Measurements from ENCODE around the gene RSL1D1.
A peak's percentile ranks its signal among the peaks of the same experiment; 100 is the strongest.

- TF ChIP-seq POLR2A (IDR thresholded peaks at IDR 0.05) = no peak
- peak in 7 of 12 donors; percentile 8 to 42 (median 24) for TF ChIP-seq CTCF (IDR thresholded peaks at IDR 0.05)
Measured at GRCh38 chr16:11871193-11871592, 19.9 kb upstream of the RSL1D1 start.

Measured in heart left ventricle (tissue), 13 donors.